OCI-LY7 (cell line): Measurements from ENCODE around the gene SYNDIG1L.

Experiments used
- CTCF ChIP-seq: fragments of 200-600 bp; sonication (generic); conservative IDR thresholded peaks from 2 replicates; pipeline ENCODE4 v1.5.1; 2014; ENCODE audit warnings: mild to moderate bottlenecking, antibody characterized with exemption, low read length, moderate library complexity, mixed read lengths
- EZH2phosphoT487 ChIP-seq: fragments of 200-600 bp; sonication (generic); IDR thresholded peaks from 2 replicates; pipeline ENCODE4 v1.6.1; 2018; ENCODE audit warnings: low read depth, borderline replicate concordance, mild to moderate bottlenecking, mixed run types, antibody characterized with exemption, low read length, moderate library complexity, mixed read lengths

GRCh38 chr14:74441113-74441512 is 15.1 kb upstream of the SYNDIG1L start:
- TF ChIP-seq CTCF (no peak), EZH2phosphoT487 (no peak)
